ENCODE measurements around the gene PPP1R8. TPM values are rescaled to one million over a fixed set of nuclear protein-coding genes. Genes with fewer than 3 reads are reported as not detected.

PPP1R8 gene
- total RNA-seq, 2 donors from 2014 or later, result 8.9 to 11.2 TPM

GRCh38 chr1:27879374-27880082, 48.9 kb downstream of the PPP1R8 start:
- ATAC-seq, result no peak
- 76 to 81% methylated on average over 6 to 10 of the region's 10 CpGs for WGBS, 2 donors
- TF ChIP-seq CTCF (IDR thresholded peaks at IDR 0.05) (no peak), POLR2A (IDR thresholded peaks at IDR 0.05) (no peak)
- Histone ChIP-seq H3K9me3 (no peaks in the 10 kb centered on the region), H3K36me3 (replicated peaks in 1 of 2; ENCODE audit: insufficient read depth in 1 of 2, low read depth in 2 of 2) (no peaks in the 10 kb centered on the region), H3K4me3 (no peak overlapping the region), H3K27me3 (no peaks in the 10 kb centered on the region), H3K4me1 (no peaks in the 10 kb centered on the region), H3K27ac (no peak overlapping the region)
- no peak for DNase-seq
- intact Hi-C loops (cut with DNase I), result loop anchor here (10.0 kb wide), 1 partner anchor 65 kb away; no protein-coding TSS in a partner anchor

DNA sequence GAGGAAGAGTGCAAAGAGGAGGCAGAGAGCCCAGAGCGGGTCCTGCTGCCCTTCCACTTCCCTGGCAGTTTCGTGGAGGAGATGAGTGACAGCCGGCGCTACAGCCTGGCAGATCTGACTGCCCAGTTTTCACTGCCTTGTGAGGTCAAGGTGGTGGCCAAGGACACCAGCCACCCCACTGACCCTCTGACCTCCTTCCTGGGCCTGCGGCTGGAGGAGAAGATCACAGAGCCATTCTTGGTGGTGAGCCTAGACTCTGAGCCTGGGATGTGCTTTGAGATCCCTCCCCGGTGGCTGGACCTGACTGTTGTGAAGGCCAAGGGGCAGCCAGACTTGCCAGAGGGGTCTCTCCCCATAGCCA, 51.9 kb downstream of the PPP1R8 start:
- DNase-seq (no peak), ATAC-seq (no peak)
- H3K36me3 ChIP-seq (replicated peaks in 1 of 2; ENCODE audit: insufficient read depth in 1 of 2, low read depth in 2 of 2), result no peaks in the 10 kb centered on the region
- H3K9me3 ChIP-seq, result no peaks in the 10 kb centered on the region
- intact Hi-C loops (cut with DNase I), result loop anchor here (10.0 kb wide), 1 partner anchor 62 kb away; no protein-coding TSS in a partner anchor
- H3K4me1 ChIP-seq, result no peaks in the 10 kb centered on the region
- H3K27me3 ChIP-seq, result no peaks in the 10 kb centered on the region
- H3K4me3 ChIP-seq, result no peak overlapping the region
- 64 to 100% methylated on average over 4 to 6 of the region's 6 CpGs for WGBS, 2 donors
- no peak overlapping the region for H3K27ac ChIP-seq
- TF ChIP-seq POLR2A (IDR thresholded peaks at IDR 0.05), result no peak

DNA sequence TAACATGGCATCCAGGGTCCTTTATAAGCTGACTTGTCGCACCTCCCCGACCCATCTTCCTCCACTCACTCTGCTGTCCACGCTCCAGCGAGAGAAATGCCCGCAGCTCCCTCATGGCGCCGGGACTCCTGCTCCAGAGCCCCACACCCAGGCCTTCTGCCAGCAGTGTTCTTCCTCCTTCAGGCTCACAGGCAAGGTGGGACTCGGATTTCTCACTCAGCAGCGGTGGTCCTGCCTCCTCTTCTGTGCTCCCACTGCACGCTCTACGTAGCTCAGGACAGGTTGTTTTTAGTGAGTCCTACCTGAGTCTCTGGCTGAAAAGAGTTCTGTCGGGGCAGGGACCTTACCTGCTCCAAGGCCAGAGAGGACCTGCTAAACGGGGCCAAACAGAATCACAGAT, 53.0 kb downstream of the PPP1R8 start:
- TF ChIP-seq CTCF (IDR thresholded peaks at IDR 0.05) (no peak), POLR2A (IDR thresholded peaks at IDR 0.05) (no peak)
- Histone ChIP-seq H3K9me3 (no peaks in the 10 kb centered on the region), H3K4me1 (no peaks in the 10 kb centered on the region), H3K27me3 (no peaks in the 10 kb centered on the region), H3K36me3 (replicated peaks in 1 of 2; ENCODE audit: insufficient read depth in 1 of 2, low read depth in 2 of 2) (no peaks in the 10 kb centered on the region), H3K27ac (peak overlapping the region in 1 of 4 donors; percentile 82), H3K4me3 (no peak overlapping the region)
- ATAC-seq (no peak), DNase-seq (no peak)
- WGBS, 2 donors, result 85 to 89% methylated on average over 11 to 13 of the region's 13 CpGs
- intact Hi-C loops (cut with DNase I), result loop anchor here (10.0 kb wide), 1 partner anchor 61 kb away; no protein-coding TSS in a partner anchor

DNA sequence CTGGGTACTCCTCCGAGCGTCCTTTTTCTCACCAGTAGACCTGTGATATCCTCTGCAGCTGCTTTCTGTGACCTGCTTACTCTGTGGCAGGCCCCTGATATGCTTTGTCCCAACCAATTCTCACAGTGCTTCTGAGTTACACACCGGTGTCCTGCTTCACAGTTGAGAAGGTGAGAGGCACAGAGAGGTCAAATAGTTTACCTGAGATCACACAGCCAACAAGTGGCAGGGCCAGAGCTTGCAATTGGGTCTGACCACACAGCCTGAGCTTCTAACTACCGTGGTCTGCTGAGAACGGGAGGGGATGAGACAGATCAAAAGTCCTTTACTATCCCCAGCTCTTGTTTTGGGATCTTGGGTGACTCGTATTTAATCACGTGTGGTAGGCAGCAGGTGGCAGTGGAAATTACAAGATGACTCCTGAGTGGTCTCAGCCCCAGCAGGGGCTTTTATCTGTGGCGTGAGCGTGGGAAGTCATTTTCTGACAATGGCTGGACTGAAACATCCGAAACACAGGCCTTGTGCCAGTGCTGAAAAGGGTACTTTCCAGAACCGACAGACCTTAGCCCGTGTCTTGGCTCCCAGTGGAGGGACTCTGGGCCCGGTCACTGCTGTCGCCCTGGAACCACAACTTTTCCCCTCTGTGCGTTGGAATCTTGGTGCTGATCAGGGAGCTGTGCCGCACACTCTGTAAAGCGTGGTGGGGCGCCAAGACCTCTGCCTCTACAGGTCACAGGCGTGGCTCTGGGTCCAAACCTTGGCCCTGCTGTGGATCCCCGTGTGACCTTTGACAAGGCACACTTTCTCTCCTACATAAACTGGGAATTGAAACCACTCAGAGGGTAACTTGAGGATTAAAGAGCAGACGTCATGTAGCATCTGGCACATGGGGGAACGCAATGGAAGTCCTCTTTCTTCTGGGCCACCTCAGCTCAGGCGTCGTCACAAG, 53.7 kb downstream of the PPP1R8 start:
- H3K27ac ChIP-seq, result peak overlapping the region in 2 of 4 donors; percentile 25 to 82
- TF ChIP-seq POLR2A (IDR thresholded peaks at IDR 0.05), result no peak
- no peak for TF ChIP-seq CTCF (IDR thresholded peaks at IDR 0.05)
- intact Hi-C loops (cut with DNase I), result loop anchor here (10.0 kb wide), 1 partner anchor 61 kb away; no protein-coding TSS in a partner anchor
- DNase-seq (peak in 1 of 4 donors; percentile 44), ATAC-seq (no peak)
- no peaks in the 10 kb centered on the region for H3K9me3 ChIP-seq
- no peaks in the 10 kb centered on the region for H3K27me3 ChIP-seq
- H3K36me3 ChIP-seq (replicated peaks in 1 of 2; ENCODE audit: insufficient read depth in 1 of 2, low read depth in 2 of 2), result no peaks in the 10 kb centered on the region
- WGBS, 2 donors, result 84 to 85% methylated on average over 15 to 24 of the region's 24 CpGs
- H3K4me1 ChIP-seq, result no peaks in the 10 kb centered on the region
- H3K4me3 ChIP-seq, result no peak overlapping the region

- H3K9me3 ChIP-seq, result no peaks in the 10 kb centered on the region
- H3K4me1 ChIP-seq, result no peaks in the 10 kb centered on the region
- 72 to 85% methylated on average over 5 to 8 of the region's 8 CpGs for whole genome bisulfite sequencing, 2 donors
- DNase-seq (peak in 1 of 4 donors; percentile 49), ATAC-seq (no peak)
- intact Hi-C loops (cut with DNase I), result loop anchor here (10.0 kb wide), 1 partner anchor 60 kb away; no protein-coding TSS in a partner anchor
- TF ChIP-seq CTCF (IDR thresholded peaks at IDR 0.05) (no peak), POLR2A (IDR thresholded peaks at IDR 0.05) (peak in 1 of 3 donors; percentile 18)
- H3K36me3 ChIP-seq (replicated peaks in 1 of 2; ENCODE audit: insufficient read depth in 1 of 2, low read depth in 2 of 2), result no peaks in the 10 kb centered on the region
- H3K27ac ChIP-seq, result peak overlapping the region in 2 of 4 donors; percentile 28 to 82
- H3K27me3 ChIP-seq, result no peaks in the 10 kb centered on the region
- no peak overlapping the region for H3K4me3 ChIP-seq
Measured at GRCh38 chr1:27885114-27885528, 54.5 kb downstream of the PPP1R8 start.
